ENCODE measurements around the gene MT1E.
"Not testable (repeated sequence)": the region's sequence is repeated elsewhere in the genome, so short reads cannot be mapped to it uniquely, and the experiment has no call there.

The MT1E gene

DNA sequence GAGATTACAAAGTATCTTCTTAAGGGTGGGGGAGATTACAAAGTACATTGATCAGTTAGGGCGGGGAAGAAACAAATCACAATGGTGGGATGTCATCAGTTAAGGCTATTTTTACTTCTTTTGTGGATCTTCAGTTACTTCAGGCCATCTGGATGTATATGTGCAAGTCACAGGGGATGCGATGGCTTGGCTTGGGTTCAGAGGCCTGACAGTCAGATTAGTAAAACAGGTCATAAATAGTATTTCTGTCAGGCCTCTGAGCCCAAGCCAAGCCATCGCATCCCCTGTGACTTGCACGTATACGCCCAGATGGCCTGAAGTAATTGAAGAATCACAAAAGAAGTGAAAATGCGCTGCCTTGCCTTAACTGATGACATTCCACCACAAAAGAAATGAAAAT is 49.0 kb downstream of the MT1E start:
- not testable (repeated sequence) for DNase-seq

DNA sequence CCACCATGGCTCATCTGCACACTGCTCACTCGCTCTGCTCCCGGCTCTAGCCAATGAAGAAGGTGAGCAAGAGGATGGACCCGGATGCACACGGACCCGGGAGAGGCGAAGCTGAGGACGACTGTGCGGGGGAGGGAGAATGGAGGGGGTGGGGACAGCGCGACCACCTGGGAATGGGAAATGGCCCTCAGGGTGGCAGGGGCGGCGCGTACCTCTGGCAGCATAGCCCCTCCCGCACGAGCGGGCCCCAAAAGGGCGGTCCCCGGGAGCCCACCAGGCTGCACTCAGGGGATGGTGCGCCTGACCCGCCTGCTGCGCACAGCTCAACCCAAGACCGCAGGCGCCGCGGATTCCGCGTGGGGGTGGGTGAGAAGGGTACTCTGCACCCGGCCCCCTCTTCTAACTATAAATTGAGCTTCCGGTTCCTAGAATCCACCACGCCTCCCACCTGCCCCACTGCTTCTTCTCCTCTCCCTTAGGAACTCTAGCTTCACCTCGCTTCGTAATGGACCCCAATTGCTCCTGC is 50.2 kb downstream of the MT1E start:
- DNase-seq = no peak
